OCI-LY1 (cell line): ENCODE results near the gene SERINC5.
A peak's percentile ranks its signal among the peaks of the same experiment; 100 is the strongest.
"Not testable (repeated sequence)": the region's sequence is repeated elsewhere in the genome, so short reads cannot be mapped to it uniquely, and the experiment has no call there.

Source experiments
- H2AFZ ChIP-seq: fragments of 200-600 bp; sonication (generic), shearing (Covaris generic); 2 replicates; pipeline ENCODE4 v1.6.0; 2014; ENCODE audit warnings: antibody characterized with exemption, mild to moderate bottlenecking, low read length
- H3F3A ChIP-seq: fragments of 200-600 bp; sonication (generic), shearing (Covaris generic); 2 replicates; pipeline ENCODE4 v1.6.0; 2014; ENCODE audit warnings: mild to moderate bottlenecking, antibody characterized with exemption, low read length, moderate library complexity; ENCODE audit not compliant: insufficient read depth
- H3K27ac ChIP-seq: fragments of 200-600 bp; sonication (generic); 2 replicates; pipeline ENCODE4 v1.5.1; 2014; ENCODE audit warnings: low read length, mixed run types, mild to moderate bottlenecking, low read depth; ENCODE audit not compliant: poor library complexity, severe bottlenecking
- H3K27me3 ChIP-seq: fragments of 200-600 bp; sonication (generic); 2 replicates; pipeline ENCODE4 v1.6.0; 2014; ENCODE audit warnings: antibody characterized with exemption, mild to moderate bottlenecking, low read length, moderate library complexity; ENCODE audit not compliant: insufficient read depth
- H3K36me3 ChIP-seq: fragments of 200-600 bp; sonication (generic); 2 replicates; pipeline ENCODE4 v1.6.1; 2014; ENCODE audit warnings: mild to moderate bottlenecking, antibody characterized with exemption, low read length, moderate library complexity, mixed read lengths; ENCODE audit not compliant: insufficient read depth
- H3K4me1 ChIP-seq: fragments of 200-600 bp; sonication (generic); 2 replicates; pipeline ENCODE4 v1.5.1; 2014; ENCODE audit warnings: mild to moderate bottlenecking, low read length, moderate library complexity; ENCODE audit not compliant: insufficient read depth, severe bottlenecking
- H3K4me2 ChIP-seq: fragments of 200-600 bp; sonication (generic), shearing (Covaris generic); 2 replicates; pipeline ENCODE4 v1.6.1; 2014; ENCODE audit warnings: low read length
- H3K4me3 ChIP-seq: fragments of 200-600 bp; sonication (generic); 2 replicates; pipeline ENCODE4 v1.5.1; 2014; ENCODE audit warnings: low read length, low read depth, mild to moderate bottlenecking, mixed read lengths; ENCODE audit not compliant: poor library complexity, severe bottlenecking
- H3K79me2 ChIP-seq: fragments of 200-600 bp; shearing (Covaris generic); 2 replicates; pipeline ENCODE4 v1.6.1; 2016; ENCODE audit warnings: mixed run types, low read length, mixed read lengths; ENCODE audit not compliant: insufficient read depth
- H3K9ac ChIP-seq: fragments of 200-600 bp; sonication (generic), shearing (Covaris generic); 2 replicates; pipeline ENCODE4 v1.6.1; 2014; ENCODE audit warnings: mild to moderate bottlenecking, low read length, mixed read lengths
- H3K9me2 ChIP-seq: fragments of 200-600 bp; sonication (generic), shearing (Covaris generic); 2 replicates; pipeline ENCODE4 v1.6.1; 2014; ENCODE audit warnings: low read depth, mild to moderate bottlenecking, low read length, mixed read lengths
- H3K9me3 ChIP-seq: fragments of 200-600 bp; shearing (Covaris generic); 2 replicates; pipeline ENCODE4 v1.6.1; 2014; ENCODE audit warnings: low read length, mixed read lengths
- H4K20me1 ChIP-seq: fragments of 200-600 bp; sonication (generic), shearing (Covaris generic); 2 replicates; pipeline ENCODE4 v1.6.0; 2016; ENCODE audit warnings: mild to moderate bottlenecking, low read length; ENCODE audit not compliant: insufficient read depth
- EZH2 ChIP-seq: fragments of 200-600 bp; sonication (generic), shearing (Covaris generic); IDR thresholded peaks from 2 replicates; pipeline ENCODE4 v1.8.0; 2017; ENCODE audit warnings: borderline replicate concordance, mixed run types, mild to moderate bottlenecking, antibody characterized with exemption, low read length, moderate library complexity, mixed read lengths
- TF ChIP-seq, protein P1 (sequence below): fragments of 200-600 bp; sonication (generic), shearing (Covaris generic); IDR thresholded peaks from 2 replicates; pipeline ENCODE4 v1.5.1; 2017; ENCODE audit warnings: mild to moderate bottlenecking, antibody characterized with exemption, low read length, moderate library complexity, mixed read lengths

Gene SERINC5

GRCh38 chr5:80184235-80185023 lies 71.4 kb downstream of the SERINC5 start:
- Histone ChIP-seq H3K36me3 (peaks cover 10% of the 10 kb centered on the region; the same call in 1 of the 2 replicates), H3K4me3 (peak overlapping the region; percentile 27), H3K4me1 (peaks cover 100% of the 10 kb centered on the region), H3K9me3 (no peaks in the 10 kb centered on the region), H3K9me2 (no peaks in the 10 kb centered on the region), H4K20me1 (no peaks in the 10 kb centered on the region), H3K4me2 (peak overlapping the region; percentile 61), H3K9ac (peak overlapping the region; percentile 73), H3K27me3 (no peaks in the 10 kb centered on the region), H2AFZ (no peak overlapping the region), H3K27ac (peak overlapping the region; percentile 99), H3F3A (peaks cover 7% of the 10 kb centered on the region; the same call in 1 of the 2 replicates), H3K79me2 (peaks cover 39% of the 10 kb centered on the region)
- TF ChIP-seq EZH2, result no peak
- TF ChIP-seq, protein P1, sequence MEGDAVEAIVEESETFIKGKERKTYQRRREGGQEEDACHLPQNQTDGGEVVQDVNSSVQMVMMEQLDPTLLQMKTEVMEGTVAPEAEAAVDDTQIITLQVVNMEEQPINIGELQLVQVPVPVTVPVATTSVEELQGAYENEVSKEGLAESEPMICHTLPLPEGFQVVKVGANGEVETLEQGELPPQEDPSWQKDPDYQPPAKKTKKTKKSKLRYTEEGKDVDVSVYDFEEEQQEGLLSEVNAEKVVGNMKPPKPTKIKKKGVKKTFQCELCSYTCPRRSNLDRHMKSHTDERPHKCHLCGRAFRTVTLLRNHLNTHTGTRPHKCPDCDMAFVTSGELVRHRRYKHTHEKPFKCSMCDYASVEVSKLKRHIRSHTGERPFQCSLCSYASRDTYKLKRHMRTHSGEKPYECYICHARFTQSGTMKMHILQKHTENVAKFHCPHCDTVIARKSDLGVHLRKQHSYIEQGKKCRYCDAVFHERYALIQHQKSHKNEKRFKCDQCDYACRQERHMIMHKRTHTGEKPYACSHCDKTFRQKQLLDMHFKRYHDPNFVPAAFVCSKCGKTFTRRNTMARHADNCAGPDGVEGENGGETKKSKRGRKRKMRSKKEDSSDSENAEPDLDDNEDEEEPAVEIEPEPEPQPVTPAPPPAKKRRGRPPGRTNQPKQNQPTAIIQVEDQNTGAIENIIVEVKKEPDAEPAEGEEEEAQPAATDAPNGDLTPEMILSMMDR, result no peak

DNA sequence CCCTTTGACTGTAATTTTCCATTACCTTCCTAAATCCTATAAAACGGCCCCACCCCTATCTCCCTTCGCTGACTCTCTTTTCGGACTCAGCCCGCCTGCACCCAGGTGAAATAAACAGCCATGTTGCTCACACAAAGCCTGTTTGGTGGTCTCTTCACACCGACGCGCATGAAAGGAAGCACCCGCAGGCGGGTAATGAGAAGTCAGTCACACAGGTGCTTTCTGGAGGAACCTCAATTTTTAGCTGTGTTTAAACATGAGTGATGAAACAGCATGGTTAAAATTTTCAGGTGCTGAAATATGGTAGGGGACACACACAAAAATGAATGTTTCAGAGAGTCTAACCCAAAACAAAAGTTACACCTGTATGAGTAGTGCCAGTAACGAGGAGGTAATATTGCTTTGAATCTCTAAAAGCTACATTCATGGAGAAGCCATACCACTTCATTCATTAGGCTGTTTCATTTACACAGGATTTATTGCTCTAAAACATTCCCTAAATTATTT lies 72.1 kb downstream of the SERINC5 start:
- not testable (repeated sequence) for H3K27me3 ChIP-seq, H3K9me2 ChIP-seq, H4K20me1 ChIP-seq, H2AFZ ChIP-seq, H3K9me3 ChIP-seq, H3F3A ChIP-seq
- H3K4me1 ChIP-seq, result peaks cover 98% of the 10 kb centered on the region
- H3K4me3 ChIP-seq, result peak overlapping the region; percentile 27
- peaks cover 10% of the 10 kb centered on the region; the same call in 1 of the 2 replicates for H3K36me3 ChIP-seq
- H3K27ac ChIP-seq, result peak overlapping the region; percentile 99
- peak overlapping the region; percentile 73 for H3K9ac ChIP-seq
- H3K79me2 ChIP-seq, result peaks cover 40% of the 10 kb centered on the region
- peak overlapping the region; percentile 61 for H3K4me2 ChIP-seq

GRCh38 chr5:80182809-80183580 lies 72.9 kb downstream of the SERINC5 start:
- Histone ChIP-seq H3K9me2 (no peaks in the 10 kb centered on the region), H3K4me1 (peaks cover 91% of the 10 kb centered on the region), H3K9ac (peak overlapping the region; percentile 62), H3K79me2 (peaks cover 34% of the 10 kb centered on the region), H2AFZ (no peak overlapping the region), H3K4me3 (no peak overlapping the region), H3K36me3 (peaks cover 8% of the 10 kb centered on the region; the same call in 1 of the 2 replicates), H3F3A (peaks cover 7% of the 10 kb centered on the region; the same call in 1 of the 2 replicates), H3K27ac (peak overlapping the region; percentile 99), H3K4me2 (peak overlapping the region; percentile 69), H4K20me1 (no peaks in the 10 kb centered on the region), H3K9me3 (no peaks in the 10 kb centered on the region), H3K27me3 (no peaks in the 10 kb centered on the region)
- TF ChIP-seq, protein P1, result no peak
- TF ChIP-seq EZH2, result no peak
